Mucosa of descending colon (tissue), 3 donors: ENCODE measurements around the gene RNF187. TPM values are rescaled to one million over a fixed set of nuclear protein-coding genes. Genes with fewer than 3 reads are reported as not detected.

Experiments
- ATAC-seq: fragments of 200-7000 bp; cut with Tn5 transposase; one replicate; pipeline ENCODE4 v1.9.1; 2020; ENCODE audit warnings: mild to moderate bottlenecking, moderate library complexity
- DNase-seq, 3 donors: peaks; one replicate each; pipeline ENCODE4 v3.0.0-alpha.2; 2020
- H3K36me3 ChIP-seq: fragments of 200-600 bp; one replicate; pipeline ENCODE4 v1.8.0; 2021; ENCODE audit warnings: low read depth, mild to moderate bottlenecking
- H3K4me1 ChIP-seq: fragments of 200-600 bp; one replicate; pipeline ENCODE4 v1.8.0; 2021; ENCODE audit warnings: low read depth, mild to moderate bottlenecking
- H3K4me3 ChIP-seq: fragments of 200-600 bp; one replicate; pipeline ENCODE4 v1.8.0; 2021; ENCODE audit warnings: mild to moderate bottlenecking
- H3K9me3 ChIP-seq: fragments of 200-600 bp; one replicate; pipeline ENCODE4 v1.8.0; 2021; ENCODE audit warnings: mild to moderate bottlenecking
- CTCF ChIP-seq: fragments of 200-600 bp; IDR thresholded peaks from one replicate; pipeline ENCODE4 v1.8.0; 2022; ENCODE audit warnings: antibody characterized with exemption, mild to moderate bottlenecking
- intact Hi-C, 2 donors: fragments of 100-400 bp; cut with DNase I in 1 of 2; cut with micrococcal nuclease in 1 of 2; formaldehyde crosslinking; loops; one replicate each; pipeline versions ENCODE4 v1.11.0 to v1.11.1; 2022; cut with DNase I, micrococcal nuclease
- total RNA-seq, 3 donors: library from RNA; stranded (reverse); fragmentation: NEBNext Ultra II Directional in 2 of 3; extraction: Animal tissue kit (Norgen Biotek cat#: 25700) in 2 of 3; gene quantifications; one replicate each; pipeline versions ENCODE4 v1.2.1 to v1.2.4, GENCODE V29; 2021 to 2023
- donor health status: DM: no; HTN: no; CAD: no; lungs with moderate emphysema.
- donor health status: DM: no; HTN: no; CAD: no.
- donor health status: DM: no; HTN: yes; CAD: no.

Gene RNF187
- total RNA-seq, 3 donors from 2014 or later = 67.7 to 84.0 (median 68.4) TPM

- Histone ChIP-seq H3K9me3 (no peaks in the 10 kb centered on the region), H3K4me3 (no peak overlapping the region), H3K36me3 (no peaks in the 10 kb centered on the region), H3K4me1 (peaks cover 20% of the 10 kb centered on the region)
- ATAC-seq = no peak
- intact Hi-C loops = no loop called here
- DNase-seq = no peak
- TF ChIP-seq CTCF = no peak
Observed at GRCh38 chr1:228490120-228491078, 3.2 kb downstream of the RNF187 start.

GRCh38 chr1:228493141-228494043 is 6.2 kb downstream of the RNF187 start:
- DNase-seq (no peak), ATAC-seq (no peak)
- H3K36me3 ChIP-seq = no peaks in the 10 kb centered on the region
- peaks cover 10% of the 10 kb centered on the region for H3K4me1 ChIP-seq
- TF ChIP-seq CTCF = no peak
- intact Hi-C loops = no loop called here
- no peak overlapping the region for H3K4me3 ChIP-seq
- no peaks in the 10 kb centered on the region for H3K9me3 ChIP-seq

- Histone ChIP-seq H3K4me1 (peaks cover 5% of the 10 kb centered on the region), H3K9me3 (no peaks in the 10 kb centered on the region), H3K36me3 (no peaks in the 10 kb centered on the region), H3K4me3 (no peak overlapping the region)
- ATAC-seq = no peak
- intact Hi-C loops = no loop called here
- DNase-seq = no peak
- TF ChIP-seq CTCF = no peak
Observed at GRCh38 chr1:228494044-228494353, 6.8 kb downstream of the RNF187 start.

GRCh38 chr1:228494391-228494790 is 7.2 kb downstream of the RNF187 start:
- Histone ChIP-seq H3K4me3 (no peak overlapping the region), H3K9me3 (no peaks in the 10 kb centered on the region), H3K36me3 (no peaks in the 10 kb centered on the region), H3K4me1 (peaks cover 1% of the 10 kb centered on the region)
- no peak for ATAC-seq
- intact Hi-C loops = no loop called here
- no peak for DNase-seq
- TF ChIP-seq CTCF = no peak

GRCh38 chr1:228494970-228495853 is 8.0 kb downstream of the RNF187 start:
- H3K36me3 ChIP-seq = no peaks in the 10 kb centered on the region
- H3K9me3 ChIP-seq = no peaks in the 10 kb centered on the region
- DNase-seq (no peak), ATAC-seq (no peak)
- no peak for TF ChIP-seq CTCF
- intact Hi-C loops = no loop called here
- no peak overlapping the region for H3K4me3 ChIP-seq
- H3K4me1 ChIP-seq = no peaks in the 10 kb centered on the region
